ENCODE measurements around the gene TM9SF1. TPM values are rescaled to one million over a fixed set of nuclear protein-coding genes. Genes with fewer than 3 reads are reported as not detected.
A peak's percentile ranks its signal among the peaks of the same experiment; 100 is the strongest.

TM9SF1 gene
- total and polyA plus RNA-seq, 9 of the 15 experiments (the other 6 are each of a cell fraction or from before 2014, with no cell fraction given): 5.3 to 20.3 (median 11.8) TPM

DNA sequence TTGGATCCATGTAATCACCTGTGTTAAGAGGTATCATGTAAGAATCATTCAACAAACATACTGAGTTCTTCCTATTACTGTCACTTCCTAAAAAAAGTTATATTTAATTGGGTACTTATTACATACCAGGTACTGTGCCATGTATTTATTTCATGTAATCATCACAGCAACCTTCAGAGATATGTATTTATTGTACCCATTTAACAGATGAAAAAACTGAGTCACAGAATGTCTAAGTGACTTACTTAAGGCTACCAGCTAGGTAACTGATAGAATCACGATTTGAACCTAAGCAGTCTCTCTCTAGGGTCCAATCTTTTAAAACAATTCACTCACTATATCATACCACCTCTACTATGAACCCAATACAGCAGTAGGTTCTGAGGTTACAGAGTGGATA lies 50.8 kb downstream of the TM9SF1 start (continued):
- TF ChIP-seq ADNP (tag; IDR thresholded peaks at IDR 0.05): peak; percentile 86
- no peak for TF ChIP-seq E4F1 (CRISPR knock-in tag; IDR thresholded peaks at IDR 0.05; ENCODE audit: borderline replicate concordance)
- TF ChIP-seq PML (IDR thresholded peaks at IDR 0.05; ENCODE audit: low read length): no peak
- TF ChIP-seq ZNF311 (CRISPR knock-in tag; IDR thresholded peaks at IDR 0.05): no peak
- peak in 1 of 2 experiments; percentile 78; a peak in 2 of 4 replicates for TF ChIP-seq RCOR1 (IDR thresholded peaks at IDR 0.05; ENCODE audit: borderline replicate concordance in 1 of 2, low read depth in 2 of 2, low read length in 2 of 2)
- peak; percentile 58; the same call in 1 of the 2 replicates for TF ChIP-seq HDAC2 (IDR thresholded peaks at IDR 0.05)
- no peak for TF ChIP-seq ARID3A (IDR thresholded peaks at IDR 0.05; ENCODE audit: borderline replicate concordance, low read depth, low read length)
- peak; percentile 96 for TF ChIP-seq RBM25 (IDR thresholded peaks at IDR 0.05; ENCODE audit: low read depth, low read length, severe bottlenecking)
